GM21528 (cell line): Measurements from ENCODE around the gene GGACT.
A peak's percentile ranks its signal among the peaks of the same experiment; 100 is the strongest.
"Not testable (repeated sequence)": the region's sequence is repeated elsewhere in the genome, so short reads cannot be mapped to it uniquely, and the experiment has no call there.

Source experiments
- ATAC-seq: cut with Tn5 transposase; IDR thresholded peaks from one replicate; pipeline ENCODE4 v1.9.1; 2021; ENCODE audit warnings: mild to moderate bottlenecking, moderate library complexity; ENCODE audit not compliant: unreplicated experiment, low FRiP score

Gene GGACT

DNA sequence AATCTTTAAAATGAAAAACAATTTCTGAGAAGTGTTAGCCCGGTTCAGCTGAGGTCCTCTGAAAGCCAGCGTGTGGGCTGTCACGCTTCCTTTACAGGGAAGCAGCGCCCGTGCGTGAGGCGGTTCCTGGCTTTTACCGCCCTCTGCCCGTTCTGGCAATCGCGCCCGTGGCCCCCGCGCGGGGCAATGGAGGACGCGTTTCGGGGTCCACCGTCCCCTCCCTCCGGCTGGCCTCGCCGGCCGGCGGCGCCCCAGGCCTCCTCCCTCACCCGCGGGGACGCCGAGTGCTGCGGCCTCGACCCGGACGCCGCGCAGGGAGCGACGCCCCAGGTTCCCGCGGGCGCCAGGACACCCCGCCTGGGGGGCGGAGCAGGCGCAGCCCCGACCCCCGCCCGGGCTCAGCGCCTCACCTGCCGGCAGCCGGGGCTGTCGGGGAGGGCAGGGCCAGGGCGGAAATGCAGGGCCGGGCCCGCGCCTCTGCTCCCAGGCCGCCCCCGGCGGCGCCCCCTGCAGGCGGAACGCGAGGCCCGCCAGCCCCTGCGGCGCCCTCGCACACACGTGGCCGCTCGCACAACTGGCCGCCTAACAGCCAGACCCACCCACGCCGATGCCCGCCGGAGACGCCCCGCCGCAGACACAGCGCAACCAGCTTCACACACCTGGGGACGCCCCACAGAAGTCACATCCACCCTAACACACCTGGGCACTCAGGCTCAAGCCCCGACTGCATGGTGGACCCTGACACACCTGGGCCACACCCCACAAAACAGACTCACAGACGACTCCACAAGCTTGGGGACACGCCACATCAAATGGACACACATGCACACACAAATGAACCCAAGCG is at the start of gene GGACT:
Gene GGACT (minus strand): TSS at position 459 of the 847 bp plus-strand sequence. CDS start 56,198 bp downstream, outside the sequence.
- ATAC-seq: peak; percentile 98

DNA sequence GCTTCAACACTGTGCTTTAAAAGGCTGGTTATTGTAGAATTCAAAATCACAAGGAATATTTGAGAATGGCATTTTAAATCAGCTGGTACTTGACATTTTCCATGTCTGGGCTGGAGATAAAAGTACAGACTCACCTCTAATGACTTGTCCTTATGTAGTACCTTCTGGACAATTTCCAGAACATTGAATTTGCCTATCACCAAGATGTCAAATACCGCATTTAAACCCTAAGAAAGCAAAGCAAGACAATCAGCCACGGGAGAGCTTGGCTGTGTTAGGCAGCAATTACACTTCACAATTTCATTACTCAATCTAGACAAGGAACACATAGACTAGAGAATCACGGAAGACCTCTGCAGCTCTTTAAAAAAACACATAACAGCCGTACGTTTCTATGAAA is 49.2 kb upstream of the GGACT start:
- ATAC-seq: no peak

GRCh38 chr13:100637380-100637779 is 48.8 kb upstream of the GGACT start:
- no peak for ATAC-seq

- no peak for ATAC-seq
Measured at GRCh38 chr13:100636441-100636840, 47.9 kb upstream of the GGACT start.

- ATAC-seq: no peak
Measured at GRCh38 chr13:100636004-100636403, 47.4 kb upstream of the GGACT start.

DNA sequence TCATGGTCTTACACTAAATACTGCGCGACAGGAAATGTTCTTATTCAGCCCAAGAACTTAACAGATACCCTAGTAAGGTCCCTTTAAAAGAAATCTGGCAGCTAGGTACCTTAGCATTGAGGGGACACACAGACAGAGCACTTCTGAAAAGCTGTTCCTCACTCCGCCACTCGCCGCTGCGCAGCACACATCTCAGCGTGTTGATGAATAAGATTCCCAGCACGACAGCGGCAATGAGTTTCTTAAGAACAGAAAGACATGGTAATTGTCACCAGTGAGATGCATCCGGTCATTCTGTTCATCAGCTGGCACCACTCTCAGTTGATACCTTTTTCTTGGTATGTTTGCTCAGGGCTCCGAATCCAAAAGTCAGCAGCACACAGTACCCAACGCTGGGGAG is 46.1 kb upstream of the GGACT start:
- ATAC-seq: no peak

DNA sequence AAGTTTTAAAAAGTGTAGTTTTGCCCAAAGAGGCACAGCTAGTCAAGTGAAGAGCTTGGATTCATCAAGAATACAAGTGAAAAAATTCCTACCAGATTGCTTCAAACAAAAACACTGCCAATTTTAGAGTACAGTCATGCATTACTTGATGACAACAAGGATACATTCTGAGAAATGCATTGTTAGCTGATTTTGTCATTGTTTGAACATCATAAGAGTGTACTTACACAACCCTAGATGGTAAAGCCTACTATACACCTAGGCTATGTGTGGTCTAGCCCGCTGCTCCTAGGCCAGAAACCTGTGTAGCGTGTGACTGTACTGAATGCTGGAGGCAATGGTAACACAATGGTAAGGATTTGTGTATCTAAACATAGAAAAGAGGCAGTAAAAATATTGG is 44.9 kb upstream of the GGACT start:
- ATAC-seq: no peak

- no peak for ATAC-seq
Measured at GRCh38 chr13:100630555-100630954, 42.0 kb upstream of the GGACT start.

DNA sequence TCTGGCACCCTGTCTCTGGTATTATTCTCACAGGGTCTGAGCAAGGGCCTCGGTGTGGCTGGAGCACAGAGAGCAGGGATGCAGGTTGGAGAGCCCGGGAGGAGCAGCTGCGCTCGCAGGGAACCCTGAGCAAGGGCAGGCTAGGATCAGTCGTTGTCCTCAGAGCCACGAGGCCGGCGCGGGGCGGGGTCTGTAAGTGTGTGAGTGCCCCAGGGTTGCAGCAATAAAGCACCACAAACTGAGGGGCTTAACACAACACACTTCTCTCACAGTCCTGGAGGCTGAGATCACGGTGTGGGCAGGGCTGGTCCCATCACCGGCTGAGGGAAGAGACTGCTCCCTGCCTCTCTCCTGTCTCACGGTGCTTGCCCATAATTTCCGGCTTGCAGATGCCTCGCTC is 38.5 kb upstream of the GGACT start:
- no peak for ATAC-seq

GRCh38 chr13:100625447-100625846 is 36.9 kb upstream of the GGACT start:
- ATAC-seq: no peak

- ATAC-seq: no peak
Measured at GRCh38 chr13:100620792-100621191, 32.2 kb upstream of the GGACT start.

DNA sequence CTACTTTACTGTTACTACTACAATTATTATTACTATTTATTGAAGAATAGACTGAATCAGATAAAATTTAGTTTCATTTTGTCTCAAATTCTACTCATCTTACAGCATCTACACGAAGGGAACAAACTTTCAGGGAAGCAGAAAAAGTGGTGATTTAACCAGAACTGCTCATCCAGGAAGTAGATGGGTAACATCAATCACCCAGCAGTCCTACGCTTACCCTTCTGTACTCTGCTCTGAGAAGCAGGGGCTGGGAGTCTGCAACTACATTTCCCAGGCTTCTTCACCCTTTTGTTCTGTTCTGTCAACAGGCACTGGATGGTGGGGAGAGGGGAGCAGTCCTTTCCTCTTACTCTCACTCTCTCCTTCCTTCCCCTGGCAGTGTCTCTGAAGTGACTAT is 31.4 kb upstream of the GGACT start:
- ATAC-seq: no peak

GRCh38 chr13:100618897-100619296 is 30.3 kb upstream of the GGACT start:
- ATAC-seq: not testable (repeated sequence)

DNA sequence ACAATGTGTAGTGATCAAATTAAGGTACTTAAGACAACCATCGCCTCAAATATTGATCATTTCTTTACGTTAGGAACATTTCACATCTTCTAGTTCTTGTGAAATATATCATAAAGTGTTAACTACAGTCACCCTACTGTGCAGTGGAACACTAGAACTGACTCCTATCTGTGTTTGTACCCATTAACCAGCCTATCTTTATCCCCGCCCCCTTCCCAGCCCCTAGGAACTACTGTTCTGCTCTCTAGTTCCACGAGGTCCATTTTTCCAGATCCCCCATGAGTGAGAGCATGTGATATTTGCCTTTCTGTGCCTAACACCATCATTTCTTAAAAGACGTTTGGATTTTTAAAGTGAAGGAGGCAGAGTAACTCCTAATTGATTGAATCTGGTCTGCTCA is 24.4 kb upstream of the GGACT start:
- no peak for ATAC-seq

DNA sequence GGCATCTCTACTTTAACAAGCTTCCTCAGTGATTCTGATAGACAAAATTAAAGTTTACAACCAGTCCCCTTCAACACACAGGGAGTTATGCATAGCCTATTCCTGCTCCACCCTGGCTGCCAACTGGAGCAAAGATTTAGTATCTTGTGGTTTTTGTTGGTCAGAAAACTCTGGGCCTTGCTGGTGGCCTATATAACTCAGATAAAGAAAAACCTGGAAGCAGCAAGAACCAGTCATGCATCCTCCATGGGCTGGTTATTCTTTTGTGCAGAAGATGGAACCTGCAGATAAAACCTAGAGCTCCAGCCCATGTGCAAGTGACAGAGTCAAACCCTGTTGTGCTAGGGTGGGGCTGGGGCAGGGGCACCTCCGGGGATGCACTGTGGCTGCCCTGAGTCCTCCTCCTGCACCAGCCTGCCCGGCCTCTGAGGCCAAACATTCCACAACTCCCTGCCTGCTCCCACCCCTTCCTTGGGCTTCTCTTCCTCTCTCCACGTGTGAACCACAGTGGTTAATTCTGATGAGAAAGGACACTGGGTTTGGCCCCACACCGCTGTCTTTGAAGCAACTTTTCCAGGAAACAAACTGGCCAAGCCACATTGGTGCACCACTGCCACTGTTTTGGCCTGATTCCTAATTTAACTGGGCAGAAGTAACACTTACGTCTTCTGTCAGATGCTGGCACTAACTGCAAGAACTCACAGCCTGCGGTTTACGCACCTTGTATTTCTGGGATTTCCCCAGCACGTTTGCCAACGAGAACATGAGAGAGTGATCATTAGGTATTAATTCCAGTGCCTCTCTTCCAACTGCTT is 23.3 kb upstream of the GGACT start:
- no peak for ATAC-seq

- ATAC-seq: peak; percentile 41
Measured at GRCh38 chr13:100610391-100611347, 22.1 kb upstream of the GGACT start.

DNA sequence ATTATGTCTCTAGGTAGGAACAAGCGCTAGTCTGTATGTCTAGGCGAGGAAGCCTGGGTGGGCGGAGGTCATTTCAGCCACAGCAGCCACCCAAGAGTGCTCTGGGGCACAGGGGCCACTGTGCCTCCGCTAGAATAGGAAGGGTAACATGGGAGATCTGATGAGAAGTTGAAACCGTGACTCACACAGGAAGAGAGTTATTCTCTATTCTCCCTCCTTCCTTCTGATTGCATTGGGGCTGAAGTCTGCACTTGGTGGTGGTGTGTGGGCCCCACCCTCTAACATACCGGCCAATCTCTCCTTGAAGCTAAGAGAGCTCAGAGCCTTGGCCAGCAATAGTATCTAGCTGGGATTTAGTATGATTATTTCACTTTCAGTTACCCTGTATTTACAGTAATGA is 20.3 kb upstream of the GGACT start:
- peak; percentile 81 for ATAC-seq

- ATAC-seq: no peak
Measured at GRCh38 chr13:100608489-100608888, 19.9 kb upstream of the GGACT start.

- ATAC-seq: no peak
Measured at GRCh38 chr13:100604918-100605710, 16.5 kb upstream of the GGACT start.
